BE2C (cell line): ENCODE measurements around the gene SHOC2.

Source experiments
- DNase-seq: peaks from one replicate; pipeline ENCODE4 v3.0.0-alpha.2; 2020
- H3K27me3 ChIP-seq: fragments of 250-450 bp; sonication (Bioruptor Pico); 2 replicates; pipeline ENCODE4 v1.5.1; 2020; ENCODE audit warnings: mild to moderate bottlenecking
- H3K36me3 ChIP-seq: fragments of 250-450 bp; sonication (Bioruptor Pico); 2 replicates; pipeline ENCODE4 v1.5.1; 2020; ENCODE audit warnings: mild to moderate bottlenecking
- H3K4me1 ChIP-seq: fragments of 250-450 bp; sonication (Bioruptor Pico); 2 replicates; pipeline ENCODE4 v1.5.1; 2020
- H3K4me3 ChIP-seq: 2 replicates; pipeline ENCODE4 v1.5.1; 2011; ENCODE audit warnings: low read depth, low read length
- H3K9me3 ChIP-seq: fragments of 250-450 bp; sonication (Bioruptor Pico); 2 replicates; pipeline ENCODE4 v1.5.1; 2020
- CTCF ChIP-seq: IDR thresholded peaks from 2 replicates; pipeline ENCODE4 v1.5.1; 2012; ENCODE audit warnings: mild to moderate bottlenecking, low read depth, low read length

Gene SHOC2

GRCh38 chr10:111030042-111030750 is 110.8 kb downstream of the SHOC2 start:
- no peak for DNase-seq
- H3K4me1 ChIP-seq, result no peaks in the 10 kb centered on the region
- TF ChIP-seq CTCF, result no peak
- H3K9me3 ChIP-seq, result no peaks in the 10 kb centered on the region
- no peaks in the 10 kb centered on the region for H3K36me3 ChIP-seq
- no peak overlapping the region for H3K4me3 ChIP-seq
- H3K27me3 ChIP-seq, result no peaks in the 10 kb centered on the region

GRCh38 chr10:111034598-111035310 is 115.3 kb downstream of the SHOC2 start:
- no peak for TF ChIP-seq CTCF
- Histone ChIP-seq H3K9me3 (no peaks in the 10 kb centered on the region), H3K36me3 (no peaks in the 10 kb centered on the region), H3K27me3 (no peaks in the 10 kb centered on the region), H3K4me3 (no peak overlapping the region), H3K4me1 (no peaks in the 10 kb centered on the region)
- DNase-seq, result no peak

- H3K4me1 ChIP-seq, result no peaks in the 10 kb centered on the region
- no peaks in the 10 kb centered on the region for H3K9me3 ChIP-seq
- no peaks in the 10 kb centered on the region for H3K27me3 ChIP-seq
- no peak for DNase-seq
- H3K4me3 ChIP-seq, result no peak overlapping the region
- no peaks in the 10 kb centered on the region for H3K36me3 ChIP-seq
- TF ChIP-seq CTCF, result no peak
Measured at GRCh38 chr10:111035542-111035941, 116.1 kb downstream of the SHOC2 start.

GRCh38 chr10:111037858-111038257 is 118.5 kb downstream of the SHOC2 start:
- no peaks in the 10 kb centered on the region for H3K9me3 ChIP-seq
- TF ChIP-seq CTCF, result peak; percentile 39
- H3K36me3 ChIP-seq, result no peaks in the 10 kb centered on the region
- H3K27me3 ChIP-seq, result no peaks in the 10 kb centered on the region
- DNase-seq, result no peak
- H3K4me3 ChIP-seq, result no peak overlapping the region
- H3K4me1 ChIP-seq, result no peaks in the 10 kb centered on the region

GRCh38 chr10:111039522-111039921 is 120.1 kb downstream of the SHOC2 start:
- Histone ChIP-seq H3K27me3 (no peaks in the 10 kb centered on the region), H3K9me3 (no peaks in the 10 kb centered on the region), H3K36me3 (no peaks in the 10 kb centered on the region), H3K4me1 (no peaks in the 10 kb centered on the region), H3K4me3 (no peak overlapping the region)
- no peak for TF ChIP-seq CTCF
- no peak for DNase-seq

- Histone ChIP-seq H3K4me3 (no peak overlapping the region), H3K4me1 (no peaks in the 10 kb centered on the region), H3K27me3 (no peaks in the 10 kb centered on the region), H3K9me3 (no peaks in the 10 kb centered on the region; the same call in 1 of the 2 replicates), H3K36me3 (no peaks in the 10 kb centered on the region)
- TF ChIP-seq CTCF, result no peak
- DNase-seq, result no peak
Measured at GRCh38 chr10:111057006-111057405, 137.6 kb downstream of the SHOC2 start.
